ENCODE data around the gene CFLAR. TPM values are rescaled to one million over a fixed set of nuclear protein-coding genes. Genes with fewer than 3 reads are reported as not detected.

CFLAR gene
- total RNA-seq, 1 experiment from 2014 or later: 70.1 TPM

DNA sequence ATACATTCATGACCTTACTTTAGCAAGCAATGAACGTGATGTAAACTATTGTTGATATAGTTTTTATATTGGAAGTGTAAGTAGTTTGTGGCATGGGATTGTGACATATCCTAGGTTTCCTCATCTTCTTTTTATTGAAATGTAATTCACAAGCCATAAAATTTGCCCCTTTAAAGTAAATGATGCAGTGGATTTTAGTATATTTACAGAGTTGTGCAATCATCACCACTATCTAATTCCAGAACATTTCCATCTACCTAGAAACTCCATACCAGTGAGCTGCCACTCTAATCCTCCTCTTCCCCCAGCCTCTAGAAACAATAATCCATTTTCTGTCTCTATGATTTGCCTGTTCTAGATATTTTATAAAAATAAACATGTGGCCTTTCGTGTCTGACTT is 56.3 kb downstream of the CFLAR start:
- TF ChIP-seq, protein P1, sequence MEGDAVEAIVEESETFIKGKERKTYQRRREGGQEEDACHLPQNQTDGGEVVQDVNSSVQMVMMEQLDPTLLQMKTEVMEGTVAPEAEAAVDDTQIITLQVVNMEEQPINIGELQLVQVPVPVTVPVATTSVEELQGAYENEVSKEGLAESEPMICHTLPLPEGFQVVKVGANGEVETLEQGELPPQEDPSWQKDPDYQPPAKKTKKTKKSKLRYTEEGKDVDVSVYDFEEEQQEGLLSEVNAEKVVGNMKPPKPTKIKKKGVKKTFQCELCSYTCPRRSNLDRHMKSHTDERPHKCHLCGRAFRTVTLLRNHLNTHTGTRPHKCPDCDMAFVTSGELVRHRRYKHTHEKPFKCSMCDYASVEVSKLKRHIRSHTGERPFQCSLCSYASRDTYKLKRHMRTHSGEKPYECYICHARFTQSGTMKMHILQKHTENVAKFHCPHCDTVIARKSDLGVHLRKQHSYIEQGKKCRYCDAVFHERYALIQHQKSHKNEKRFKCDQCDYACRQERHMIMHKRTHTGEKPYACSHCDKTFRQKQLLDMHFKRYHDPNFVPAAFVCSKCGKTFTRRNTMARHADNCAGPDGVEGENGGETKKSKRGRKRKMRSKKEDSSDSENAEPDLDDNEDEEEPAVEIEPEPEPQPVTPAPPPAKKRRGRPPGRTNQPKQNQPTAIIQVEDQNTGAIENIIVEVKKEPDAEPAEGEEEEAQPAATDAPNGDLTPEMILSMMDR (IDR thresholded peaks at IDR 0.05; ENCODE audit: unreplicated experiment): no peak
- ChIA-PET CTCF (interaction anchor here (0.7 to 1.0 kb wide), 4 partner anchors 13 to 54 kb away, joined by 3 to 6 read pairs (median 3); no protein-coding TSS in a partner anchor), POLR2A (interaction anchor here (0.7 to 1.4 kb wide), 3 partner anchors 11 to 530 kb away, joined by 3 to 14 read pairs (median 5); partner anchors contain the start of gene CASP10)
- no TSS peak for BruUV-seq (replicated peaks)
- Mint-ChIP-seq H3K9me3 (ENCODE audit: unreplicated experiment) (no peaks in the 10 kb centered on the region), H3K4me3 (ENCODE audit: unreplicated experiment) (no peak overlapping the region), H3K27me3 (ENCODE audit: insufficient read depth, unreplicated experiment) (no peaks in the 10 kb centered on the region), H3K4me1 (ENCODE audit: insufficient read depth, unreplicated experiment) (no peaks in the 10 kb centered on the region), H3K27ac (ENCODE audit: low read depth, unreplicated experiment) (no peak overlapping the region), H3K36me3 (ENCODE audit: insufficient read depth, unreplicated experiment) (peaks cover 25% of the 10 kb centered on the region)
- intact Hi-C loops (cut with micrococcal nuclease): loop anchor here (10.0 kb wide), 1 partner anchor 467 kb away; no protein-coding TSS in a partner anchor
- DNase-seq (ENCODE audit: unreplicated experiment): no peak

GRCh38 chr2:201174687-201175086 is 58.7 kb downstream of the CFLAR start:
- H3K4me3 Mint-ChIP-seq (ENCODE audit: unreplicated experiment): no peak overlapping the region
- ChIA-PET CTCF (interaction anchor here (0.6 to 1.0 kb wide), 2 partner anchors 72 to 268 kb away, joined by 3 to 4 read pairs; no protein-coding TSS in a partner anchor), POLR2A (no interaction called here)
- peaks cover 10% of the 10 kb centered on the region for H3K36me3 Mint-ChIP-seq (ENCODE audit: insufficient read depth, unreplicated experiment)
- no TSS peak for BruUV-seq (replicated peaks)
- no peaks in the 10 kb centered on the region for H3K9me3 Mint-ChIP-seq (ENCODE audit: unreplicated experiment)
- no peaks in the 10 kb centered on the region for H3K27me3 Mint-ChIP-seq (ENCODE audit: insufficient read depth, unreplicated experiment)
- intact Hi-C loops (cut with micrococcal nuclease): loop anchor here (5.0 to 10.0 kb wide), 2 partner anchors 362 to 470 kb away; partner anchors contain the start of gene BZW1
- no peaks in the 10 kb centered on the region for H3K4me1 Mint-ChIP-seq (ENCODE audit: insufficient read depth, unreplicated experiment)
- H3K27ac Mint-ChIP-seq (ENCODE audit: low read depth, unreplicated experiment): no peak overlapping the region
- no peak for DNase-seq (ENCODE audit: unreplicated experiment)
- TF ChIP-seq, protein P1 (IDR thresholded peaks at IDR 0.05; ENCODE audit: unreplicated experiment): no peak

- POLR2A ChIA-PET: no interaction called here
- H3K9me3 Mint-ChIP-seq (ENCODE audit: unreplicated experiment): no peaks in the 10 kb centered on the region
- DNase-seq (ENCODE audit: unreplicated experiment): no peak
- intact Hi-C loops (cut with micrococcal nuclease): loop anchor here (2.0 to 10.0 kb wide), 3 partner anchors 213 to 471 kb away; partner anchors contain the start of genes BZW1 and ORC2
- CTCF ChIA-PET: interaction anchor here (0.7 to 1.1 kb wide), 4 partner anchors 107 to 270 kb away, joined by 3 to 7 read pairs (median 3); partner anchors contain the start of gene ORC2
- BruUV-seq (replicated peaks): no TSS peak
- TF ChIP-seq, protein P1 (IDR thresholded peaks at IDR 0.05; ENCODE audit: unreplicated experiment): no peak
- no peak overlapping the region for H3K4me3 Mint-ChIP-seq (ENCODE audit: unreplicated experiment)
- no peaks in the 10 kb centered on the region for H3K4me1 Mint-ChIP-seq (ENCODE audit: insufficient read depth, unreplicated experiment)
- H3K27me3 Mint-ChIP-seq (ENCODE audit: insufficient read depth, unreplicated experiment): no peaks in the 10 kb centered on the region
- no peak overlapping the region for H3K27ac Mint-ChIP-seq (ENCODE audit: low read depth, unreplicated experiment)
- peaks cover 10% of the 10 kb centered on the region for H3K36me3 Mint-ChIP-seq (ENCODE audit: insufficient read depth, unreplicated experiment)
Observed at GRCh38 chr2:201176081-201176481, 60.1 kb downstream of the CFLAR start.

- intact Hi-C loops (cut with micrococcal nuclease): no loop called here
- TF ChIP-seq, protein P1 (IDR thresholded peaks at IDR 0.05; ENCODE audit: unreplicated experiment): no peak
- BruUV-seq (replicated peaks): no TSS peak
- Mint-ChIP-seq H3K9me3 (ENCODE audit: unreplicated experiment) (no peaks in the 10 kb centered on the region), H3K27ac (ENCODE audit: low read depth, unreplicated experiment) (no peak overlapping the region), H3K36me3 (ENCODE audit: insufficient read depth, unreplicated experiment) (peaks cover 16% of the 10 kb centered on the region), H3K4me3 (ENCODE audit: unreplicated experiment) (no peak overlapping the region), H3K27me3 (ENCODE audit: insufficient read depth, unreplicated experiment) (no peaks in the 10 kb centered on the region), H3K4me1 (ENCODE audit: insufficient read depth, unreplicated experiment) (no peaks in the 10 kb centered on the region)
- POLR2A ChIA-PET: interaction anchor here (1.0 kb wide), 1 partner anchor 63 kb away, joined by 5 read pairs; no protein-coding TSS in a partner anchor
- no peak for DNase-seq (ENCODE audit: unreplicated experiment)
- CTCF ChIA-PET: interaction anchor here (0.8 kb wide), 1 partner anchor 22 kb away, joined by 3 read pairs; no protein-coding TSS in a partner anchor
Observed at GRCh38 chr2:201180010-201180409, 64.0 kb downstream of the CFLAR start.

All from MCF 10A (cell line).